H1 (cell line): ENCODE results near the gene WFIKKN1. TPM values are rescaled to one million over a fixed set of nuclear protein-coding genes. Genes with fewer than 3 reads are reported as not detected.

Experiments used
- CTCF ChIA-PET: fragments of 300-600 bp; sonication (Branson Sonifier 250); formaldehyde crosslinking; loops from one replicate; lab custom pipeline; 2021; ENCODE audit not compliant: partially characterized antibody; lab: Charles Lee
- POLR2A ChIA-PET: fragments of 300-600 bp; sonication (Branson Sonifier 250); formaldehyde crosslinking; loops from one replicate; lab custom pipeline; 2021; ENCODE audit warnings: inconsistent platforms; ENCODE audit not compliant: partially characterized antibody; lab: Charles Lee
- DNase-seq, 2 experiments: peaks; one replicate each; pipeline versions ENCODE4 v3.0.0 to v3.0.0-alpha.2; 2010 to 2022; ENCODE audit warnings: low spot score in 2 of 2, low read depth in 1 of 2, mixed read lengths in 1 of 2
- FAIRE-seq: peaks from 2 replicates; lab custom pipeline; 2011; peaks lifted over from hg19 to GRCh38; lab: Jason Lieb, UNC
- H2AFZ ChIP-seq: 2 replicates; pipeline ENCODE4 v1.8.1; 2012; ENCODE audit warnings: low read length, inconsistent platforms
- H2AK5ac ChIP-seq: 2 replicates; pipeline ENCODE4 v1.6.1; 2013; ENCODE audit warnings: low read depth, low read length
- H2BK120ac ChIP-seq: replicated peaks from 2 replicates; pipeline ENCODE3; 2013; ENCODE audit warnings: low read depth, low read length, inconsistent platforms
- H2BK12ac ChIP-seq: 2 replicates; pipeline ENCODE4 v1.6.1; 2013; ENCODE audit warnings: low read depth, low read length
- H2BK15ac ChIP-seq: 2 replicates; pipeline ENCODE4 v1.6.1; 2013; ENCODE audit warnings: low read length
- H2BK20ac ChIP-seq: 2 replicates; pipeline ENCODE4 v1.6.1; 2013; ENCODE audit warnings: low read length
- H2BK5ac ChIP-seq: 2 replicates; pipeline ENCODE4 v1.6.1; 2013; ENCODE audit warnings: low read depth, low read length
- H3K14ac ChIP-seq: 2 replicates; pipeline ENCODE4 v1.6.1; 2013; ENCODE audit warnings: inconsistent platforms; ENCODE audit not compliant: insufficient read length
- H3K18ac ChIP-seq: 2 replicates; pipeline ENCODE4 v1.6.1; 2013; ENCODE audit warnings: low read length; ENCODE audit errors: extremely low read depth
- H3K23ac ChIP-seq: 2 replicates; pipeline ENCODE4 v1.6.1; 2013; ENCODE audit warnings: inconsistent platforms; ENCODE audit not compliant: insufficient read length
- H3K23me2 ChIP-seq: 2 replicates; pipeline ENCODE4 v1.6.1; 2013; ENCODE audit warnings: low read depth, low read length
- H3K27ac ChIP-seq: 2 replicates; pipeline ENCODE4 v1.6.1; 2011; ENCODE audit warnings: low read depth, low read length, inconsistent platforms
- H3K27me3 ChIP-seq, 4 experiments: replicated peaks in 1 of 4; 1 replicate in 1 of 4; 2 replicates in 3 of 4; pipeline versions ENCODE4 v1.6.1 to v1.8.1; 2011 to 2013; ENCODE audit warnings: low read length in 3 of 4, mild to moderate bottlenecking in 3 of 4, inconsistent platforms in 2 of 4, mixed read lengths in 2 of 4, moderate library complexity in 1 of 4; ENCODE audit not compliant: control insufficient read depth in 3 of 4, insufficient read depth in 3 of 4; ENCODE audit errors: extremely low read depth in 1 of 4
- H3K36me3 ChIP-seq, 4 experiments: 2 replicates each; pipeline versions ENCODE4 v1.6.1 to v1.8.1; 2011 to 2013; ENCODE audit warnings: mild to moderate bottlenecking in 4 of 4, low read length in 3 of 4, moderate library complexity in 2 of 4, control low read depth in 1 of 4, inconsistent platforms in 1 of 4; ENCODE audit not compliant: insufficient read depth in 4 of 4, control insufficient read depth in 2 of 4
- H3K4ac ChIP-seq: replicated peaks from 2 replicates; pipeline ENCODE3; 2013; ENCODE audit warnings: low read length, low read depth, mixed read lengths, inconsistent platforms; ENCODE audit not compliant: insufficient read length
- H3K4me1 ChIP-seq, 4 experiments: replicated peaks in 1 of 4; 1 replicate in 1 of 4; 2 replicates in 3 of 4; pipeline versions ENCODE4 v1.6.1 to v1.8.1; 2011 to 2013; ENCODE audit warnings: low read length in 3 of 4, inconsistent platforms in 2 of 4, mixed read lengths in 1 of 4; ENCODE audit not compliant: insufficient read depth in 4 of 4, control insufficient read depth in 3 of 4
- H3K4me2 ChIP-seq, 2 experiments: 2 replicates each; pipeline versions ENCODE4 v1.6.1 to v1.8.1; 2011 to 2013; ENCODE audit warnings: low read depth in 2 of 2, low read length in 2 of 2, control low read depth in 1 of 2, inconsistent platforms in 1 of 2, mild to moderate bottlenecking in 1 of 2; ENCODE audit not compliant: insufficient read depth in 1 of 2
- H3K4me3 ChIP-seq, 4 experiments: fragments of 200-600, 300-600 bp in 1 of 4; sonication (generic), shearing (Covaris generic), sonication (Bioruptor Twin) in 1 of 4; 2 replicates each; pipeline versions ENCODE4 v1.5.1 to v1.8.1; 2011 to 2016; ENCODE audit warnings: low read length in 4 of 4, low read depth in 3 of 4, control low read depth in 2 of 4, inconsistent platforms in 2 of 4, mild to moderate bottlenecking in 2 of 4, mixed read lengths in 1 of 4, moderate library complexity in 1 of 4; ENCODE audit not compliant: insufficient read depth in 2 of 4; ENCODE audit errors: extremely low read depth in 1 of 4
- H3K56ac ChIP-seq: replicated peaks from 2 replicates; pipeline ENCODE3; 2013; ENCODE audit warnings: low read depth, mild to moderate bottlenecking, mixed read lengths, low read length, inconsistent platforms; ENCODE audit not compliant: insufficient read length
- H3K79me1 ChIP-seq: 2 replicates; pipeline ENCODE4 v1.6.1; 2013; ENCODE audit warnings: low read depth, low read length, control low read depth
- H3K79me2 ChIP-seq, 2 experiments: 2 replicates each; pipeline versions ENCODE4 v1.6.1 to v1.8.1; 2012 to 2013; ENCODE audit warnings: low read length in 2 of 2, mild to moderate bottlenecking in 2 of 2, inconsistent platforms in 1 of 2; ENCODE audit not compliant: insufficient read depth in 2 of 2, control insufficient read depth in 1 of 2
- H3K9ac ChIP-seq, 4 experiments: replicated peaks in 1 of 4; 1 replicate in 1 of 4; 2 replicates in 3 of 4; pipeline versions ENCODE4 v1.6.1 to v1.8.1; 2011 to 2013; ENCODE audit warnings: low read depth in 3 of 4, low read length in 3 of 4, control low read depth in 2 of 4, mild to moderate bottlenecking in 2 of 4, moderate library complexity in 2 of 4, inconsistent platforms in 1 of 4; ENCODE audit errors: extremely low read depth in 1 of 4
- H3K9me3 ChIP-seq, 2 experiments: 2 replicates each; pipeline versions ENCODE4 v1.6.1 to v1.8.1; 2012 to 2013; ENCODE audit warnings: mild to moderate bottlenecking in 2 of 2, moderate library complexity in 2 of 2, control low read depth in 1 of 2, inconsistent platforms in 1 of 2, low read depth in 1 of 2, low read length in 1 of 2, mixed read lengths in 1 of 2; ENCODE audit not compliant: insufficient read depth in 2 of 2
- H4K20me1 ChIP-seq, 2 experiments: replicated peaks in 1 of 2; 2 replicates each; pipeline versions ENCODE3 to v1.8.1; 2011 to 2013; ENCODE audit warnings: inconsistent platforms in 2 of 2, low read length in 2 of 2, mild to moderate bottlenecking in 1 of 2; ENCODE audit not compliant: insufficient read depth in 2 of 2, control insufficient read depth in 1 of 2
- H4K5ac ChIP-seq: 2 replicates; pipeline ENCODE4 v1.6.1; 2013; ENCODE audit warnings: low read length, low read depth, mixed read lengths, inconsistent platforms; ENCODE audit not compliant: insufficient read length
- H4K8ac ChIP-seq: 2 replicates; pipeline ENCODE4 v1.8.0; 2013; ENCODE audit warnings: mild to moderate bottlenecking, moderate library complexity, low read length, inconsistent platforms; ENCODE audit not compliant: insufficient read depth; ENCODE audit errors: extremely low read depth
- H4K91ac ChIP-seq: replicated peaks from 2 replicates; pipeline ENCODE3; 2013; ENCODE audit warnings: low read length, mixed read lengths, inconsistent platforms; ENCODE audit not compliant: insufficient read length
- BCL11A ChIP-seq, 2 experiments: IDR thresholded peaks; one replicate each; pipeline ENCODE4 v1.6.1; 2011; ENCODE audit warnings: low read depth in 2 of 2, low read length in 2 of 2, mild to moderate bottlenecking in 2 of 2
- CTBP2 ChIP-seq: IDR thresholded peaks from 2 replicates; pipeline ENCODE4 v1.7.0; 2011; ENCODE audit warnings: borderline replicate concordance, mild to moderate bottlenecking, moderate library complexity, mixed read lengths, low read length; ENCODE audit not compliant: insufficient read depth, insufficient read length
- EGR1 ChIP-seq: IDR thresholded peaks from 2 replicates; pipeline ENCODE4 v1.6.1; 2011; ENCODE audit warnings: low read depth, low read length, borderline replicate concordance
- GABPA ChIP-seq: IDR thresholded peaks from 2 replicates; pipeline ENCODE4 v1.6.1; 2011; ENCODE audit warnings: mild to moderate bottlenecking, low read length, moderate library complexity, borderline replicate concordance; ENCODE audit not compliant: insufficient read depth
- GTF2F1 ChIP-seq: IDR thresholded peaks from 2 replicates; pipeline ENCODE4 v1.6.1; 2012; ENCODE audit warnings: low read depth, low read length, improper control_type of control experiment, borderline replicate concordance
- SUZ12 ChIP-seq: fragments of 200-600 bp; sonication (generic); IDR thresholded peaks from 2 replicates; pipeline ENCODE4 v1.6.1; 2012; ENCODE audit warnings: mild to moderate bottlenecking, inconsistent platforms, low read length, moderate library complexity, mixed read lengths
- TAF7 ChIP-seq: optimal IDR thresholded peaks from 2 replicates; pipeline ENCODE3; 2011; ENCODE audit warnings: low read depth, mild to moderate bottlenecking, inconsistent platforms, low read length, moderate library complexity, borderline replicate concordance
- TEAD4 ChIP-seq: IDR thresholded peaks from 2 replicates; pipeline ENCODE4 v1.6.1; 2012; ENCODE audit warnings: low read depth, low read length, inconsistent platforms, mixed read lengths
- WGBS, 2 experiments: shearing (Covaris generic) in 1 of 2; methylation state at CpG; one replicate each; pipeline versions ENCODE4 v1.1.6 to v1.1.7; 2013 to 2015; ENCODE audit warnings: low lambda C conversion rate in 2 of 2, mixed read lengths in 2 of 2, inconsistent platforms in 1 of 2, low coverage in 1 of 2, missing lambda C conversion rate in 1 of 2; ENCODE audit not compliant: insufficient replicate concordance in 2 of 2, insufficient coverage in 1 of 2, insufficient read length in 1 of 2; ENCODE audit errors: extremely low coverage in 1 of 2, missing lambda C conversion rate in 1 of 2; 5-methylcytosine and 5-hydroxymethylcytosine counted together
- polyA plus RNA-seq, 7 experiments: library from polyadenylated mRNA; depleted of rRNA in 3 of 7; stranded (reverse) in 5 of 7; unstranded in 2 of 7; fragments of >200 nt in 5 of 7; fragments of 200-250 nt in 2 of 7; gene quantifications; 1 replicate in 5 of 7; 2 replicates in 1 of 7; 4 replicates in 1 of 7; pipeline versions ENCODE4 v1.2.1 to v1.2.3, GENCODE V29; 2011 to 2013; ENCODE audit warnings: missing spikeins in 2 of 7, mixed read lengths in 2 of 7
- total RNA-seq: library from RNA; stranded (reverse); fragmentation: NEBNext Ultra II Directional; extraction: Animal tissue kit (Norgen Biotek cat#: 25700); gene quantifications from 2 replicates; pipeline ENCODE4 v1.2.1, GENCODE V29; 2021

The WFIKKN1 gene
- total and polyA plus RNA-seq, 2 of the 8 experiments (the other 6 are each of a cell fraction or from before 2014, with no cell fraction given), result 11.4 to 15.8 TPM

DNA sequence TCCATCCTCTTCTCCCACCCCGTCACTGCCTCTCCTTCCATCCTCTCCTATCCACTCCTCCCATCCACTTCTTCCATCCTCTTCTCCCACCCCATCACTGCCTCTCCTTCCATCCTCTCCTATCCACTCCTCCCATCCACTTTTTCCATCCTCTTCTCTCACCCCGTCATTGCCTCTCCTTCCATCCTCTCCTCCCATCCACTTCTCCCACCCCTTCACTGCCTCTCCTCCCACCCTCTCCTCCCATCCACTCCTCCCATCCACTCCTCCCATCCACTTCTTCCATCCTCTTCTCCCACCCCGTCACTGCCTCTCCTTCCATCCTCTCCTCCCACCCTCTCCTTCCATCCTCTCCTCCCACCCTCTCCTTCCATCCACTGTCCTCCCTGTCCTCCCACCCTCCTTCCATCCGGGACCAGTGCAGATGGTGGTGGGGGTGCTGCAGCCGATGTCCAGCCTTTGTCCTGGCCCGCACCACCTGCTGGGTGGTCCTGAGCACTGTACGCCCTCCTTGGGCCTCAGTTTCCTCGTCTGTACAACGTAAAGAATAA lies 1.1 kb downstream of the WFIKKN1 start:
- no peaks in the 10 kb centered on the region for H3K27me3 ChIP-seq
- no peak overlapping the region for H2BK5ac ChIP-seq
- no peak overlapping the region for H2BK15ac ChIP-seq
- peaks cover 3 to 10% of the 10 kb centered on the region in 2 experiments for H4K20me1 ChIP-seq
- H3K79me1 ChIP-seq, result no peaks in the 10 kb centered on the region
- no peak overlapping the region for H3K27ac ChIP-seq
- H2AFZ ChIP-seq, result no peak overlapping the region
- peaks cover 8% of the 10 kb centered on the region; the same call in 1 of the 2 replicates for H3K23me2 ChIP-seq
- CTCF ChIA-PET, result interaction anchor here (0.7 to 1.9 kb wide), 2 partner anchors 12 to 16 kb away, joined by 3 to 6 read pairs; no protein-coding TSS in a partner anchor
- no peak overlapping the region for H3K14ac ChIP-seq
- H2BK120ac ChIP-seq, result no peak overlapping the region
- POLR2A ChIA-PET, result interaction anchor here (0.6 to 1.4 kb wide), 6 partner anchors 13 to 232 kb away, joined by 3 to 5 read pairs (median 4); partner anchors contain the start of gene RAB40C
- H3K23ac ChIP-seq, result no peak overlapping the region
- peak overlapping the region; percentile 11; the same call in 1 of the 2 replicates for H2AK5ac ChIP-seq
- H2BK20ac ChIP-seq, result no peak overlapping the region
- no peak overlapping the region for H4K5ac ChIP-seq
- DNase-seq, result no peak
- H3K18ac ChIP-seq, result no peak overlapping the region
- no peak overlapping the region for H2BK12ac ChIP-seq
- no peak overlapping the region for H4K91ac ChIP-seq
- H3K4me2 ChIP-seq, result peak overlapping the region; percentile 11 to 79; a peak in 1 of 4 replicates
- H3K4me3 ChIP-seq, result no peak overlapping the region
- H3K9ac ChIP-seq, result no peak overlapping the region
- H3K56ac ChIP-seq, result no peak overlapping the region
- H4K8ac ChIP-seq, result no peak overlapping the region; the same call in 1 of the 2 replicates
- peaks cover 0 to 21% (median 3%) of the 10 kb centered on the region in 4 experiments; a peak in 4 of 8 replicates for H3K36me3 ChIP-seq
- no peaks in the 10 kb centered on the region for H3K9me3 ChIP-seq
- H3K4me1 ChIP-seq, result peaks cover 0 to 29% (median 22%) of the 10 kb centered on the region in 4 experiments; a peak in 6 of 7 replicates
- 93 to 100% methylated on average over 1 to 9 of the region's 9 CpGs for WGBS, 2 experiments
- TF ChIP-seq GTF2F1, result no peak
- no peak for TF ChIP-seq EGR1
- no peak for TF ChIP-seq TEAD4
- TF ChIP-seq GABPA, result no peak
- TF ChIP-seq CTBP2, result no peak
- no peak for TF ChIP-seq BCL11A (IDR thresholded peaks at IDR 0.05; ENCODE audit: low read depth in 2 of 2, low read length in 2 of 2)
- TF ChIP-seq SUZ12, result no peak
- no peak for TF ChIP-seq TAF7
- peaks cover 0 to 6% of the 10 kb centered on the region in 2 experiments; a peak in 1 of 4 replicates for H3K79me2 ChIP-seq
- no peak overlapping the region for H3K4ac ChIP-seq
- no peak for FAIRE-seq
